Measurements from ENCODE around the gene LRRC43.

- TF ChIP-seq CTCF (conservative IDR thresholded peaks at IDR 0.05; ENCODE audit: low read length) (no peak), EZH2phosphoT487 (IDR thresholded peaks at IDR 0.05; ENCODE audit: borderline replicate concordance, low read depth, low read length) (no peak)
Observed at GRCh38 chr12:122172262-122172939, 10.5 kb upstream of the LRRC43 start.

All from OCI-LY7 (cell line).